GM23338 (cell line): ENCODE data around the gene RPRD1A. TPM values are rescaled to one million over a fixed set of nuclear protein-coding genes. Genes with fewer than 3 reads are reported as not detected.
"Not testable (repeated sequence)": the region's sequence is repeated elsewhere in the genome, so short reads cannot be mapped to it uniquely, and the experiment has no call there.

Experiments used
- ATAC-seq: fragments of 200-7000 bp; cut with Tn5 transposase; 3 replicates; pipeline ENCODE4 v1.9.1; 2020
- DNase-seq: peaks from one replicate; pipeline ENCODE4 v3.0.0-alpha.2; 2015; ENCODE audit warnings: low spot score
- H2AFZ ChIP-seq: fragments of 200-600 bp; sonication (generic); 2 replicates; pipeline ENCODE4 v1.8.0; 2016; ENCODE audit warnings: antibody characterized with exemption, mild to moderate bottlenecking, moderate library complexity
- H3F3A ChIP-seq: fragments of 200-600 bp; sonication (generic); replicated peaks from 2 replicates; pipeline ENCODE4 v1.8.0; 2017; ENCODE audit warnings: antibody characterized with exemption, mixed run types, low read depth
- H3K27ac ChIP-seq: fragments of 200-600 bp; sonication (generic); 2 replicates; pipeline ENCODE4 v1.6.1; 2016; ENCODE audit warnings: low read depth
- H3K27me3 ChIP-seq: fragments of 200-600 bp; sonication (generic); 2 replicates; pipeline ENCODE4 v1.8.0; 2016; ENCODE audit warnings: mild to moderate bottlenecking, mixed run types, moderate library complexity; ENCODE audit not compliant: insufficient read depth
- H3K36me3 ChIP-seq: fragments of 200-600 bp; sonication (generic); 2 replicates; pipeline ENCODE4 v1.8.0; 2016; ENCODE audit warnings: mild to moderate bottlenecking; ENCODE audit not compliant: insufficient read depth
- H3K4me1 ChIP-seq: fragments of 200-600 bp; sonication (generic); 2 replicates; pipeline ENCODE4 v1.8.0; 2016; ENCODE audit warnings: mild to moderate bottlenecking, moderate library complexity; ENCODE audit not compliant: insufficient read depth
- H3K4me2 ChIP-seq: fragments of 200-600 bp; sonication (generic); 2 replicates; pipeline ENCODE4 v1.7.1; 2017; ENCODE audit warnings: mixed run types
- H3K4me3 ChIP-seq: fragments of 200-600 bp; sonication (generic); 2 replicates; pipeline ENCODE4 v1.6.1; 2016; ENCODE audit warnings: mixed run types
- H3K79me2 ChIP-seq: fragments of 200-600 bp; sonication (generic); replicated peaks from 2 replicates; pipeline ENCODE4 v1.8.0; 2017; ENCODE audit warnings: mild to moderate bottlenecking; ENCODE audit not compliant: insufficient read depth
- H3K9me2 ChIP-seq: fragments of 200-600 bp; sonication (generic); 2 replicates; pipeline ENCODE4 v1.8.0; 2017; ENCODE audit not compliant: insufficient read depth
- H4K20me1 ChIP-seq: fragments of 200-600 bp; sonication (generic); replicated peaks from 2 replicates; pipeline ENCODE4 v1.8.0; 2017; ENCODE audit warnings: mild to moderate bottlenecking; ENCODE audit not compliant: insufficient read depth
- H3K27ac Mint-ChIP-seq: 2 replicates; pipeline ENCODE4 v1.8.0; 2020; ENCODE audit warnings: inconsistent platforms, mild to moderate bottlenecking, moderate library complexity, mixed read lengths
- H3K27me3 Mint-ChIP-seq: 3 replicates; pipeline ENCODE4 v1.8.0; 2022; ENCODE audit warnings: low read depth, mild to moderate bottlenecking, moderate library complexity, mixed read lengths, inconsistent platforms; ENCODE audit not compliant: insufficient read depth, poor library complexity
- H3K36me3 Mint-ChIP-seq: 3 replicates; pipeline ENCODE4 v1.8.0; 2021; ENCODE audit warnings: low read depth, mild to moderate bottlenecking, inconsistent platforms, moderate library complexity, mixed read lengths
- H3K4me1 Mint-ChIP-seq: 3 replicates; pipeline ENCODE4 v1.8.0; 2020; ENCODE audit warnings: mild to moderate bottlenecking, inconsistent platforms, mixed read lengths
- H3K4me3 Mint-ChIP-seq: 3 replicates; pipeline ENCODE4 v1.8.0; 2021; ENCODE audit warnings: moderate library complexity, mild to moderate bottlenecking, inconsistent platforms, mixed read lengths
- H3K9me3 Mint-ChIP-seq: 3 replicates; pipeline ENCODE4 v1.8.0; 2020; ENCODE audit warnings: moderate library complexity, mild to moderate bottlenecking, inconsistent platforms, mixed read lengths
- CREB1 ChIP-seq: fragments of 250-450 bp; sonication (Bioruptor Pico); IDR thresholded peaks from 2 replicates; pipeline ENCODE4 v1.5.0; 2020; ENCODE audit warnings: low read depth, mild to moderate bottlenecking, moderate library complexity
- EZH2 ChIP-seq: fragments of 200-600 bp; sonication (generic); IDR thresholded peaks from one replicate; pipeline ENCODE4 v1.8.0; 2017; ENCODE audit warnings: antibody characterized with exemption, mild to moderate bottlenecking, low read depth; ENCODE audit not compliant: unreplicated experiment
- EZH2phosphoT487 ChIP-seq: fragments of 200-600 bp; sonication (generic); IDR thresholded peaks from one replicate; pipeline ENCODE4 v1.8.1; 2018; ENCODE audit warnings: antibody characterized with exemption; ENCODE audit not compliant: unreplicated experiment
- JUNB ChIP-seq: IDR thresholded peaks from one replicate; pipeline ENCODE4 v1.6.1; 2016; ENCODE audit warnings: antibody characterized with exemption; ENCODE audit not compliant: unreplicated experiment
- NANOG ChIP-seq: IDR thresholded peaks from 2 replicates; pipeline ENCODE4 v1.6.1; 2016; ENCODE audit warnings: antibody characterized with exemption, borderline replicate concordance
- REST ChIP-seq: IDR thresholded peaks from one replicate; pipeline ENCODE4 v1.6.1; 2018; ENCODE audit warnings: antibody characterized with exemption; ENCODE audit not compliant: unreplicated experiment
- STAT1 ChIP-seq: IDR thresholded peaks from one replicate; pipeline ENCODE4 v1.6.1; 2016; ENCODE audit warnings: antibody characterized with exemption; ENCODE audit not compliant: unreplicated experiment
- ZNF114 ChIP-seq: fragments of 250-450 bp; sonication (Bioruptor Pico); IDR thresholded peaks from 2 replicates; pipeline ENCODE4 v1.5.0; 2020; ENCODE audit warnings: mild to moderate bottlenecking, moderate library complexity
- ZNF331 ChIP-seq: fragments of 250-450 bp; sonication (Bioruptor Pico); IDR thresholded peaks from 2 replicates; pipeline ENCODE4 v1.5.0; 2020; ENCODE audit warnings: low read depth, mild to moderate bottlenecking, moderate library complexity
- polyA plus RNA-seq: library from polyadenylated mRNA; unstranded; fragments of >200 nt; fragmentation: Nextera tagmentation; extraction: Ambion mirVana; gene quantifications from 2 replicates; pipeline ENCODE4 v1.2.1, GENCODE V29; 2016
- total RNA-seq: library from RNA; depleted of rRNA; stranded (reverse); fragments of >200 nt; shearing (Covaris generic); gene quantifications from 2 replicates; pipeline ENCODE4 v1.2.3, GENCODE V29; 2014
- TF ChIP-seq, protein P1 (sequence below), 2 experiments: fragments of 200-600 bp in 1 of 2; sonication (generic) in 1 of 2; conservative IDR thresholded peaks; 2 replicates each; pipeline versions ENCODE4 v1.5.1 to v1.6.1; 2016 to 2017; ENCODE audit warnings: antibody characterized with exemption in 2 of 2, low read depth in 2 of 2, mild to moderate bottlenecking in 2 of 2, moderate library complexity in 1 of 2

RPRD1A gene
- total and polyA plus RNA-seq, 2 experiments from 2014 or later = 67.9 to 157 TPM

DNA sequence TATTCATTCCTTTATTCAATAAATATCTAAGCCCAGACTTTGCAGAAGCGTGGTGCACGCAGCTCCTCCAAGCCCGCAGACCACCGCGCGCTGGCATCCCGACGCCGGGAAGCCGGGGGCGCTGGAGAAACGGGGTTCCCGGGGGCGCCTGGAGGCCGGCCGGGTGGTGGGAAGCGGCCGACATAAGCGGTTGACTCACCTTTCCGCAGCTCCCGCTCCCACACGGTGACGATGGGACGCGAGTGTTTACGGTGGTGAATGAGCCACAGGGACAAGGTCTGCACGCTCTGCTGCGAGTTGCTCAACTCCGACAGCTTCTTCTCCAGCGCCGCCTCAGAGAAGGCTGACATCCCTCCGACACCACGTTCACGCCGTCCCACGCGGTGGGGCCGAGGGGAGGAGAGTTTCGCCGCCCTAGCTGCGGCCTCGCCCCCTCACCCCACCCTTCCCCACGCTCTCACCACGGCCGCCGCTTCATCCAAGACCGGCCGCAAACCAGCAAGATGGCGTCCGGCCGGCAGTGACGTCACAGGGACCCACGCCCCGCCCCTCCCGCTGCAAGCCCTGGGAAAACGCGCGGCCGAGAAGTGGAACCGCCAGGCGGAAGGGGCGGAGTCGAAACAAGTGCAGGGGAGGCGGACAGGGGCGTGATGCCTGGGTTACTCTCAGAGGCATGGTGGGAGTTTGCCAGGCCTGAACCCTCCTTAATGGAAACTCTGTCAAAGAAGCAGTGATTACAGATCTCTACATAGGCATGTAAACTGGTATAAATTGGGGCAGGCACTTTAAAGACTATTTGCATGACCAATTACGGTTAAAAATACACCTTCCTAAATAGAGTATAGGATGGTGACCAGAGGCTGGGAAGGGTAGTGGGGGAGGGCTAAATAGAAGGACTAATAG lies at the start of gene RPRD1A (continued):
- TF ChIP-seq, protein P1, sequence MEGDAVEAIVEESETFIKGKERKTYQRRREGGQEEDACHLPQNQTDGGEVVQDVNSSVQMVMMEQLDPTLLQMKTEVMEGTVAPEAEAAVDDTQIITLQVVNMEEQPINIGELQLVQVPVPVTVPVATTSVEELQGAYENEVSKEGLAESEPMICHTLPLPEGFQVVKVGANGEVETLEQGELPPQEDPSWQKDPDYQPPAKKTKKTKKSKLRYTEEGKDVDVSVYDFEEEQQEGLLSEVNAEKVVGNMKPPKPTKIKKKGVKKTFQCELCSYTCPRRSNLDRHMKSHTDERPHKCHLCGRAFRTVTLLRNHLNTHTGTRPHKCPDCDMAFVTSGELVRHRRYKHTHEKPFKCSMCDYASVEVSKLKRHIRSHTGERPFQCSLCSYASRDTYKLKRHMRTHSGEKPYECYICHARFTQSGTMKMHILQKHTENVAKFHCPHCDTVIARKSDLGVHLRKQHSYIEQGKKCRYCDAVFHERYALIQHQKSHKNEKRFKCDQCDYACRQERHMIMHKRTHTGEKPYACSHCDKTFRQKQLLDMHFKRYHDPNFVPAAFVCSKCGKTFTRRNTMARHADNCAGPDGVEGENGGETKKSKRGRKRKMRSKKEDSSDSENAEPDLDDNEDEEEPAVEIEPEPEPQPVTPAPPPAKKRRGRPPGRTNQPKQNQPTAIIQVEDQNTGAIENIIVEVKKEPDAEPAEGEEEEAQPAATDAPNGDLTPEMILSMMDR (conservative IDR thresholded peaks at IDR 0.05; ENCODE audit: low read depth in 2 of 2) = no peak
- no peak for TF ChIP-seq ZNF114 (CRISPR knock-in tag)

DNA sequence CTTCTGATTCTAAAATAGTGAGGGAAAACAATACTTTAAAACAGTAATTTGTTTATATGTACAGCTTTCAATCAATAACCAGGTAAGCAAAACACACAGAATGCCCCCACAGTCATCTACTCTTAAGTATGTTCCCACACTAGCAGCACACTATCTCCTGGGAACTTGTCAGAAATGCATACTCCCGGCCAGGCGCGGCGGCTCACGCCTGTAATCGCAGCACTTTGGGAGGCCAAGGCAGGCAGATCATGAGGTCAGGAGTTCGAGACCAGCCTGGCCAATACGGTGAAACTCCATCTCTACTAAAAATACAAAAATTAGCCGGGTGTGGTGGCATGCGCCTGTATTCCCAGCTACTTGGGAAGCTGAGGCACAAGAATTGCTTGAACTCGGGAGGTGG lies 49.4 kb upstream of the RPRD1A start:
- not testable (repeated sequence) for H3K4me1 ChIP-seq, ATAC-seq, H3K27me3 ChIP-seq, H3K4me3 Mint-ChIP-seq, H3K79me2 ChIP-seq, H3K27ac ChIP-seq, H3K9me2 ChIP-seq, H3F3A ChIP-seq, H3K4me1 Mint-ChIP-seq, H2AFZ ChIP-seq, DNase-seq, H3K4me2 ChIP-seq, H3K27me3 Mint-ChIP-seq, H4K20me1 ChIP-seq, H3K4me3 ChIP-seq, H3K9me3 Mint-ChIP-seq, H3K27ac Mint-ChIP-seq
- H3K36me3 Mint-ChIP-seq = peaks cover 66% of the 10 kb centered on the region
- H3K36me3 ChIP-seq = peaks cover 29% of the 10 kb centered on the region; the same call in 1 of the 2 replicates

DNA sequence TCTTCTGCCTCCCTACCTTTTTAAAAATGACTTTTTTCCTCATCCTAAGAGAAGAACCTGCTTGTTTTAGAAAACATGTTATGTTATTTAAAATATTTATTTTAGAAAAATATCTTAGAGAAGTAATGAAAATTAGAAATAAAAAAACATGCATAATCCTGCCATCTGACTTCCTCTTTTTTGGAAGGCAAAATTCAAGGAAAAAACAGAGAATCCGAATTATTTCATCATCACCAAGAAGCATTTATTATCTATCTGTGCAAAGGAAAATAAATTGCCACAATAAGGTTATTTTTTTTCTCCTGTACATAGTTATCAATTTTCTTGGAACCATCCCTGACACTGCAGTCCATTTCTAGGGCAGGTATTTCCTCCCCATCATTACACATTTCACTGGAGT lies 47.4 kb upstream of the RPRD1A start:
- H3K9me3 Mint-ChIP-seq = no peaks in the 10 kb centered on the region
- no peaks in the 10 kb centered on the region for H3K4me1 ChIP-seq
- H3K4me2 ChIP-seq = no peak overlapping the region
- H3K79me2 ChIP-seq = no peaks in the 10 kb centered on the region
- no peak overlapping the region for H2AFZ ChIP-seq
- no peak overlapping the region for H3K27ac Mint-ChIP-seq
- no peak overlapping the region for H3K4me3 Mint-ChIP-seq
- DNase-seq (no peak), ATAC-seq (no peak)
- no peak overlapping the region for H3K4me3 ChIP-seq
- H3K36me3 Mint-ChIP-seq = peaks cover 67% of the 10 kb centered on the region
- no peaks in the 10 kb centered on the region for H4K20me1 ChIP-seq
- no peaks in the 10 kb centered on the region for H3K9me2 ChIP-seq
- no peak overlapping the region for H3K27ac ChIP-seq
- H3F3A ChIP-seq = no peaks in the 10 kb centered on the region
- peaks cover 4% of the 10 kb centered on the region for H3K27me3 Mint-ChIP-seq
- no peaks in the 10 kb centered on the region for H3K27me3 ChIP-seq
- H3K36me3 ChIP-seq = peaks cover 37% of the 10 kb centered on the region; the same call in 1 of the 2 replicates
- no peaks in the 10 kb centered on the region for H3K4me1 Mint-ChIP-seq
- no peak for TF ChIP-seq ZNF114 (CRISPR knock-in tag)
- TF ChIP-seq CREB1 (CRISPR knock-in tag) = no peak
- TF ChIP-seq, protein P1 (conservative IDR thresholded peaks at IDR 0.05; ENCODE audit: low read depth in 2 of 2) = no peak
- no peak for TF ChIP-seq STAT1
- no peak for TF ChIP-seq EZH2phosphoT487
- no peak for TF ChIP-seq EZH2
- no peak for TF ChIP-seq NANOG
- TF ChIP-seq ZNF331 (CRISPR knock-in tag) = no peak
- no peak for TF ChIP-seq REST
- TF ChIP-seq JUNB = no peak
